HG03558 (cell line): ENCODE measurements around the gene PXN.

ENCODE experiments used
- ATAC-seq: cut with Tn5 transposase; IDR thresholded peaks from one replicate; pipeline ENCODE4 v1.9.1; 2021; ENCODE audit warnings: moderate number of reproducible peaks; ENCODE audit not compliant: unreplicated experiment; ENCODE audit errors: extremely low read depth

The PXN gene

GRCh38 chr12:120228041-120228290 lies 37.6 kb downstream of the PXN start:
- no peak for ATAC-seq

- ATAC-seq, result no peak
Observed at GRCh38 chr12:120227233-120228040, 38.1 kb downstream of the PXN start.

- ATAC-seq, result no peak
Observed at GRCh38 chr12:120225852-120226640, 39.5 kb downstream of the PXN start.

GRCh38 chr12:120225200-120225558 lies 40.4 kb downstream of the PXN start:
- no peak for ATAC-seq

- no peak for ATAC-seq
Observed at GRCh38 chr12:120224304-120225199, 41.0 kb downstream of the PXN start.

- no peak for ATAC-seq
Observed at GRCh38 chr12:120223458-120224303, 41.8 kb downstream of the PXN start.

- no peak for ATAC-seq
Observed at GRCh38 chr12:120222288-120222832, 43.2 kb downstream of the PXN start.

GRCh38 chr12:120221576-120221900 lies 44.0 kb downstream of the PXN start:
- no peak for ATAC-seq

- ATAC-seq, result no peak
Observed at GRCh38 chr12:120220838-120221575, 44.5 kb downstream of the PXN start.

- no peak for ATAC-seq
Observed at GRCh38 chr12:120218680-120219606, 46.6 kb downstream of the PXN start.

- no peak for ATAC-seq
Observed at GRCh38 chr12:120216742-120217605, 48.6 kb downstream of the PXN start.

GRCh38 chr12:120215766-120216735 lies 49.5 kb downstream of the PXN start:
- no peak for ATAC-seq

GRCh38 chr12:120215357-120215735 lies 50.2 kb downstream of the PXN start:
- no peak for ATAC-seq

GRCh38 chr12:120214626-120215356 lies 50.7 kb downstream of the PXN start:
- no peak for ATAC-seq

GRCh38 chr12:120213758-120214157 lies 51.8 kb downstream of the PXN start:
- ATAC-seq, result no peak
